HCT116 (cell line): ENCODE data around the gene RUFY2. TPM values are rescaled to one million over a fixed set of nuclear protein-coding genes. Genes with fewer than 3 reads are reported as not detected.

Source experiments
- ATAC-seq: fragments of 200-7000 bp; cut with Tn5 transposase; 2 replicates; pipeline ENCODE4 v1.9.1; 2020; ENCODE audit warnings: mild to moderate bottlenecking, moderate library complexity
- BruUV-seq: library from RNA; stranded (reverse); fragments of 400-500 nt; replicated peaks from 2 replicates; lab custom pipeline; 2021; lab: Mats Ljungman, UMichigan
- CTCF ChIA-PET: fragments of 300-600 bp; sonication (Branson Sonifier 250); formaldehyde crosslinking; loops from one replicate; lab custom pipeline; 2021; ENCODE audit warnings: antibody characterized with exemption; lab: Charles Lee
- POLR2A ChIA-PET: fragments of 300-600, 350-600 bp; sonication (Branson Sonifier 250); formaldehyde crosslinking; loops from one replicate; lab custom pipeline; 2021; ENCODE audit warnings: antibody characterized with exemption; lab: Charles Lee
- RAD21 ChIA-PET, 2 experiments: fragments of 300-600 bp; sonication (Branson Sonifier 250); formaldehyde crosslinking; loops; one replicate each; lab custom pipeline; 2023; ENCODE audit warnings: low total read pairs in 2 of 2; ENCODE audit not compliant: uncharacterized antibody in 2 of 2, unreplicated experiment in 2 of 2, low non-redundant PET in 1 of 2; lab: Charles Lee
- DNase-seq: peaks from one replicate; pipeline ENCODE4 v3.0.0-alpha.2; 2010; ENCODE audit warnings: low read depth, low spot score
- H2AFZ ChIP-seq: fragments of 200-600 bp; shearing (Covaris generic), sonication (generic); 2 replicates; pipeline ENCODE4 v1.6.1; 2017; ENCODE audit warnings: low read depth, mixed run types, mixed read lengths, antibody characterized with exemption, low read length; ENCODE audit not compliant: poor library complexity, severe bottlenecking
- H3K27ac ChIP-seq: 2 replicates; pipeline ENCODE4 v1.5.1; 2012; ENCODE audit warnings: low read depth, low read length
- H3K27me3 ChIP-seq: fragments of 200-600 bp; sonication (generic); 2 replicates; pipeline ENCODE4 v1.6.1; 2016; ENCODE audit warnings: mixed run types, low read length, mixed read lengths; ENCODE audit not compliant: insufficient read depth
- H3K36me3 ChIP-seq, 2 experiments: fragments of 200-500 bp in 1 of 2; fragments of 200-600 bp in 1 of 2; sonication (Bioruptor generic) in 1 of 2; sonication (generic) in 1 of 2; 2 replicates each; pipeline versions ENCODE4 v1.5.1 to v1.6.1; 2014 to 2016; ENCODE audit warnings: low read length in 2 of 2, inconsistent platforms in 1 of 2, mixed read lengths in 1 of 2, mixed run types in 1 of 2; ENCODE audit not compliant: insufficient read depth in 2 of 2, control insufficient read depth in 1 of 2
- H3K4me1 ChIP-seq, 2 experiments: fragments of 200-600 bp in 1 of 2; sonication (generic) in 1 of 2; 2 replicates each; pipeline versions ENCODE4 v1.5.1 to v1.6.1; 2012 to 2017; ENCODE audit warnings: low read length in 2 of 2, inconsistent platforms in 1 of 2, mild to moderate bottlenecking in 1 of 2, mixed read lengths in 1 of 2, mixed run types in 1 of 2, moderate library complexity in 1 of 2; ENCODE audit not compliant: insufficient read depth in 2 of 2, control insufficient read depth in 1 of 2
- H3K4me2 ChIP-seq: fragments of 200-600 bp; sonication (generic); 2 replicates; pipeline ENCODE4 v1.6.1; 2017; ENCODE audit warnings: mixed run types, low read length, mixed read lengths
- H3K4me3 ChIP-seq, 2 experiments: fragments of 200-600 bp in 1 of 2; sonication (generic) in 1 of 2; replicated peaks in 1 of 2; 2 replicates each; pipeline ENCODE4 v1.5.1; 2011 to 2016; ENCODE audit warnings: low read length in 2 of 2, control low read depth in 1 of 2, low read depth in 1 of 2, mild to moderate bottlenecking in 1 of 2, mixed read lengths in 1 of 2, mixed run types in 1 of 2
- H3K79me2 ChIP-seq: fragments of 200-600 bp; sonication (generic); 2 replicates; pipeline ENCODE4 v1.6.1; 2017; ENCODE audit warnings: mild to moderate bottlenecking, mixed run types, low read length, moderate library complexity, mixed read lengths; ENCODE audit not compliant: insufficient read depth
- H3K9ac ChIP-seq: fragments of 200-600 bp; sonication (generic); 2 replicates; pipeline ENCODE4 v1.6.1; 2016; ENCODE audit warnings: low read length, mixed read lengths
- H3K9me2 ChIP-seq: fragments of 200-600 bp; sonication (generic), shearing (Covaris generic); 2 replicates; pipeline ENCODE4 v1.6.1; 2017; ENCODE audit warnings: mixed run types, mild to moderate bottlenecking, moderate library complexity; ENCODE audit not compliant: insufficient read depth
- H3K9me3 ChIP-seq, 2 experiments: fragments of 200-500 bp in 1 of 2; fragments of 200-600 bp in 1 of 2; sonication (Bioruptor generic) in 1 of 2; sonication (generic) in 1 of 2; 2 replicates each; pipeline ENCODE4 v1.6.1; 2014 to 2017; ENCODE audit warnings: low read length in 2 of 2, mixed read lengths in 2 of 2, inconsistent platforms in 1 of 2, low read depth in 1 of 2, mild to moderate bottlenecking in 1 of 2, mixed run types in 1 of 2, moderate library complexity in 1 of 2; ENCODE audit not compliant: control insufficient read depth in 1 of 2, insufficient read depth in 1 of 2
- H4K20me1 ChIP-seq: fragments of 200-600 bp; sonication (generic), shearing (Covaris generic); 2 replicates; pipeline ENCODE4 v1.6.1; 2017; ENCODE audit warnings: mixed run types, mild to moderate bottlenecking, moderate library complexity; ENCODE audit not compliant: insufficient read depth
- CBX3 ChIP-seq: IDR thresholded peaks from 2 replicates; pipeline ENCODE4 v1.6.1; 2012; ENCODE audit warnings: low read depth
- CEBPB ChIP-seq: IDR thresholded peaks from 2 replicates; pipeline ENCODE4 v1.6.1; 2012; ENCODE audit warnings: low read depth
- EGR1 ChIP-seq: IDR thresholded peaks from 2 replicates; pipeline ENCODE4 v1.6.1; 2012; ENCODE audit warnings: low read depth
- ELF1 ChIP-seq: IDR thresholded peaks from 2 replicates; pipeline ENCODE4 v1.6.1; 2012; ENCODE audit warnings: low read depth, borderline replicate concordance
- EZH2 ChIP-seq: fragments of 200-600 bp; sonication (generic); IDR thresholded peaks from 2 replicates; pipeline ENCODE4 v1.6.1; 2017; ENCODE audit warnings: antibody characterized with exemption, mixed run types
- JUND ChIP-seq: IDR thresholded peaks from 2 replicates; pipeline ENCODE4 v1.6.1; 2012
- MAX ChIP-seq: IDR thresholded peaks from 2 replicates; pipeline ENCODE4 v1.6.1; 2012
- POLR2A ChIP-seq: IDR thresholded peaks from 2 replicates; pipeline ENCODE4 v1.7.0; 2011; ENCODE audit warnings: borderline replicate concordance; ENCODE audit not compliant: insufficient read depth, insufficient read length; ENCODE audit errors: extremely low read depth
- POLR2AphosphoS5 ChIP-seq: IDR thresholded peaks from 2 replicates; pipeline ENCODE4 v1.6.1; 2011; ENCODE audit warnings: mild to moderate bottlenecking, low read depth, low read length, moderate library complexity
- RAD21 ChIP-seq: IDR thresholded peaks from 2 replicates; pipeline ENCODE4 v1.6.1; 2012; ENCODE audit warnings: low read depth, mild to moderate bottlenecking
- SIN3A ChIP-seq: IDR thresholded peaks from 2 replicates; pipeline ENCODE4 v1.6.1; 2012; ENCODE audit warnings: low read depth
- SP1 ChIP-seq: IDR thresholded peaks from 2 replicates; pipeline ENCODE4 v1.6.1; 2012; ENCODE audit warnings: low read depth
- SRF ChIP-seq: IDR thresholded peaks from 2 replicates; pipeline ENCODE4 v1.6.1; 2012; ENCODE audit warnings: low read depth
- TCF7L2 ChIP-seq: IDR thresholded peaks from 2 replicates; pipeline ENCODE4 v1.7.0; 2011; ENCODE audit warnings: borderline replicate concordance, inconsistent platforms; ENCODE audit not compliant: insufficient read depth, insufficient read length; ENCODE audit errors: extremely low read depth
- YY1 ChIP-seq: IDR thresholded peaks from 2 replicates; pipeline ENCODE4 v1.6.1; 2011; ENCODE audit warnings: low read length, low read depth, moderate library complexity, mild to moderate bottlenecking; ENCODE audit not compliant: insufficient replicate concordance; ENCODE audit errors: extremely low read depth
- ZBTB33 ChIP-seq: IDR thresholded peaks from 2 replicates; pipeline ENCODE4 v1.6.1; 2011; ENCODE audit warnings: mild to moderate bottlenecking, low read length, moderate library complexity; ENCODE audit not compliant: insufficient replicate concordance; ENCODE audit errors: extremely low read depth
- ZFX ChIP-seq: fragments of 450-650 bp; IDR thresholded peaks from 2 replicates; pipeline ENCODE4 v1.6.1; 2017
- intact Hi-C: fragments of 100-400 bp; cut with micrococcal nuclease; formaldehyde crosslinking; loops from 2 replicates; pipeline ENCODE4 v1.10.0; 2022
- total RNA-seq: library from RNA; stranded (reverse); gene quantifications from one replicate; pipeline ENCODE4 v1.2.1, GENCODE V29; 2021; ENCODE audit not compliant: unreplicated experiment

RUFY2 gene
- total RNA-seq, 1 experiment from 2014 or later: 13.0 TPM

- no peak for TF ChIP-seq MAX
- TF ChIP-seq CBX3: no peak
- TF ChIP-seq ELF1: no peak
- TF ChIP-seq EZH2: no peak
- no peak for TF ChIP-seq CEBPB
- no peak for TF ChIP-seq SIN3A
These were observed 74.6 kb downstream of the RUFY2 start, which contains the start of gene PBLD (continued) for GRCh38 chr10:68332259-68333057.

- TSS peak; percentile 88 for BruUV-seq
- Histone ChIP-seq H3K79me2 (peaks cover 48% of the 10 kb centered on the region), H3K4me2 (peak within 1 kb of the TSS; percentile 94), H3K4me3 (peak within 1 kb of the TSS; percentile 89 to 90), H2AFZ (no peak within 1 kb of the TSS), H3K27ac (peak within 1 kb of the TSS; percentile 85), H3K9ac (peak within 1 kb of the TSS; percentile 96), H3K36me3 (peaks cover 3 to 12% of the 10 kb centered on the region in 2 experiments; a peak in 2 of 4 replicates), H3K4me1 (peaks cover 41 to 48% of the 10 kb centered on the region in 2 experiments), H3K9me2 (no peaks in the 10 kb centered on the region), H3K27me3 (no peaks in the 10 kb centered on the region), H4K20me1 (peaks cover 38% of the 10 kb centered on the region; the same call in 1 of the 2 replicates)
- POLR2A ChIA-PET: interaction anchor here (0.7 to 1.8 kb wide), 8 partner anchors 9 to 543 kb away, joined by 3 to 11 read pairs (median 6); no protein-coding TSS in a partner anchor
- peak; percentile 83 for ATAC-seq
- DNase-seq: peak; percentile 92
- CTCF ChIA-PET: interaction anchor here (1.4 kb wide), 1 partner anchor 476 kb away, joined by 3 read pairs; no protein-coding TSS in a partner anchor
- intact Hi-C loops: loop anchor here (10.0 kb wide), 1 partner anchor 477 kb away; no protein-coding TSS in a partner anchor
- RAD21 ChIA-PET: interaction anchor here (0.7 kb wide), 2 partner anchors 119 to 476 kb away, joined by 3 to 4 read pairs; no protein-coding TSS in a partner anchor
- TF ChIP-seq POLR2A (peak; percentile 97), JUND (0 out of 2 replicates have a peak, but pooled peaks have one; percentile 6), ZFX (peak; percentile 19; the same call in 1 of the 2 replicates), ZBTB33 (peak; percentile 98), SRF (no peak; the same call in 1 of the 2 replicates), YY1 (peak; percentile 83), RAD21 (no peak), TCF7L2 (peak; percentile 32), MAX (peak; percentile 96), CBX3 (peak; percentile 60; the same call in 1 of the 2 replicates), POLR2AphosphoS5 (peak; percentile 99), SIN3A (peak; percentile 95), EGR1 (peak; percentile 80), CEBPB (no peak), SP1 (peak; percentile 79)
- TF ChIP-seq, all 23 proteins: peak for 12
- H3K9me3 ChIP-seq: no peaks in the 10 kb centered on the region
These were observed 75.4 kb downstream of the RUFY2 start, which contains the start of gene HNRNPH3 for GRCh38 chr10:68331455-68332258. TSS of gene HNRNPH3 (plus strand) at chr10:68332064. CDS start at chr10:68337222, 5,158 bp downstream.
